HCT116 (cell line): ENCODE results near the gene PRAME. TPM values are rescaled to one million over a fixed set of nuclear protein-coding genes. Genes with fewer than 3 reads are reported as not detected.

ENCODE experiments used
- ATAC-seq: fragments of 200-7000 bp; cut with Tn5 transposase; 2 replicates; pipeline ENCODE4 v1.9.1; 2020; ENCODE audit warnings: mild to moderate bottlenecking, moderate library complexity
- BruUV-seq: library from RNA; stranded (reverse); fragments of 400-500 nt; replicated peaks from 2 replicates; lab custom pipeline; 2021; lab: Mats Ljungman, UMichigan
- CTCF ChIA-PET: fragments of 300-600 bp; sonication (Branson Sonifier 250); formaldehyde crosslinking; loops from one replicate; lab custom pipeline; 2021; ENCODE audit warnings: antibody characterized with exemption; lab: Charles Lee
- POLR2A ChIA-PET: fragments of 300-600, 350-600 bp; sonication (Branson Sonifier 250); formaldehyde crosslinking; loops from one replicate; lab custom pipeline; 2021; ENCODE audit warnings: antibody characterized with exemption; lab: Charles Lee
- RAD21 ChIA-PET, 2 experiments: fragments of 300-600 bp; sonication (Branson Sonifier 250); formaldehyde crosslinking; loops; one replicate each; lab custom pipeline; 2023; ENCODE audit warnings: low total read pairs in 2 of 2; ENCODE audit not compliant: uncharacterized antibody in 2 of 2, unreplicated experiment in 2 of 2, low non-redundant PET in 1 of 2; lab: Charles Lee
- DNase-seq: peaks from one replicate; pipeline ENCODE4 v3.0.0-alpha.2; 2010; ENCODE audit warnings: low read depth, low spot score
- H2AFZ ChIP-seq: fragments of 200-600 bp; shearing (Covaris generic), sonication (generic); 2 replicates; pipeline ENCODE4 v1.6.1; 2017; ENCODE audit warnings: low read depth, mixed run types, mixed read lengths, antibody characterized with exemption, low read length; ENCODE audit not compliant: poor library complexity, severe bottlenecking
- H3K27ac ChIP-seq: 2 replicates; pipeline ENCODE4 v1.5.1; 2012; ENCODE audit warnings: low read depth, low read length
- H3K27me3 ChIP-seq: fragments of 200-600 bp; sonication (generic); 2 replicates; pipeline ENCODE4 v1.6.1; 2016; ENCODE audit warnings: mixed run types, low read length, mixed read lengths; ENCODE audit not compliant: insufficient read depth
- H3K36me3 ChIP-seq, 2 experiments: fragments of 200-500 bp in 1 of 2; fragments of 200-600 bp in 1 of 2; sonication (Bioruptor generic) in 1 of 2; sonication (generic) in 1 of 2; 2 replicates each; pipeline versions ENCODE4 v1.5.1 to v1.6.1; 2014 to 2016; ENCODE audit warnings: low read length in 2 of 2, inconsistent platforms in 1 of 2, mixed read lengths in 1 of 2, mixed run types in 1 of 2; ENCODE audit not compliant: insufficient read depth in 2 of 2, control insufficient read depth in 1 of 2
- H3K4me1 ChIP-seq, 2 experiments: fragments of 200-600 bp in 1 of 2; sonication (generic) in 1 of 2; 2 replicates each; pipeline versions ENCODE4 v1.5.1 to v1.6.1; 2012 to 2017; ENCODE audit warnings: low read length in 2 of 2, inconsistent platforms in 1 of 2, mild to moderate bottlenecking in 1 of 2, mixed read lengths in 1 of 2, mixed run types in 1 of 2, moderate library complexity in 1 of 2; ENCODE audit not compliant: insufficient read depth in 2 of 2, control insufficient read depth in 1 of 2
- H3K4me2 ChIP-seq: fragments of 200-600 bp; sonication (generic); 2 replicates; pipeline ENCODE4 v1.6.1; 2017; ENCODE audit warnings: mixed run types, low read length, mixed read lengths
- H3K4me3 ChIP-seq, 2 experiments: fragments of 200-600 bp in 1 of 2; sonication (generic) in 1 of 2; replicated peaks in 1 of 2; 2 replicates each; pipeline ENCODE4 v1.5.1; 2011 to 2016; ENCODE audit warnings: low read length in 2 of 2, control low read depth in 1 of 2, low read depth in 1 of 2, mild to moderate bottlenecking in 1 of 2, mixed read lengths in 1 of 2, mixed run types in 1 of 2
- H3K79me2 ChIP-seq: fragments of 200-600 bp; sonication (generic); 2 replicates; pipeline ENCODE4 v1.6.1; 2017; ENCODE audit warnings: mild to moderate bottlenecking, mixed run types, low read length, moderate library complexity, mixed read lengths; ENCODE audit not compliant: insufficient read depth
- H3K9ac ChIP-seq: fragments of 200-600 bp; sonication (generic); 2 replicates; pipeline ENCODE4 v1.6.1; 2016; ENCODE audit warnings: low read length, mixed read lengths
- H3K9me2 ChIP-seq: fragments of 200-600 bp; sonication (generic), shearing (Covaris generic); 2 replicates; pipeline ENCODE4 v1.6.1; 2017; ENCODE audit warnings: mixed run types, mild to moderate bottlenecking, moderate library complexity; ENCODE audit not compliant: insufficient read depth
- H3K9me3 ChIP-seq, 2 experiments: fragments of 200-500 bp in 1 of 2; fragments of 200-600 bp in 1 of 2; sonication (Bioruptor generic) in 1 of 2; sonication (generic) in 1 of 2; 2 replicates each; pipeline ENCODE4 v1.6.1; 2014 to 2017; ENCODE audit warnings: low read length in 2 of 2, mixed read lengths in 2 of 2, inconsistent platforms in 1 of 2, low read depth in 1 of 2, mild to moderate bottlenecking in 1 of 2, mixed run types in 1 of 2, moderate library complexity in 1 of 2; ENCODE audit not compliant: control insufficient read depth in 1 of 2, insufficient read depth in 1 of 2
- H4K20me1 ChIP-seq: fragments of 200-600 bp; sonication (generic), shearing (Covaris generic); 2 replicates; pipeline ENCODE4 v1.6.1; 2017; ENCODE audit warnings: mixed run types, mild to moderate bottlenecking, moderate library complexity; ENCODE audit not compliant: insufficient read depth
- CBX3 ChIP-seq: IDR thresholded peaks from 2 replicates; pipeline ENCODE4 v1.6.1; 2012; ENCODE audit warnings: low read depth
- CEBPB ChIP-seq: IDR thresholded peaks from 2 replicates; pipeline ENCODE4 v1.6.1; 2012; ENCODE audit warnings: low read depth
- EGR1 ChIP-seq: IDR thresholded peaks from 2 replicates; pipeline ENCODE4 v1.6.1; 2012; ENCODE audit warnings: low read depth
- ELF1 ChIP-seq: IDR thresholded peaks from 2 replicates; pipeline ENCODE4 v1.6.1; 2012; ENCODE audit warnings: low read depth, borderline replicate concordance
- EZH2 ChIP-seq: fragments of 200-600 bp; sonication (generic); IDR thresholded peaks from 2 replicates; pipeline ENCODE4 v1.6.1; 2017; ENCODE audit warnings: antibody characterized with exemption, mixed run types
- EZH2phosphoT487 ChIP-seq: fragments of 200-600 bp; IDR thresholded peaks from 2 replicates; pipeline ENCODE4 v1.6.1; 2018; ENCODE audit warnings: antibody characterized with exemption, borderline replicate concordance
- FOSL1 ChIP-seq: IDR thresholded peaks from 2 replicates; pipeline ENCODE4 v1.6.1; 2012; ENCODE audit warnings: low read depth
- JUND ChIP-seq: IDR thresholded peaks from 2 replicates; pipeline ENCODE4 v1.6.1; 2012
- MAX ChIP-seq: IDR thresholded peaks from 2 replicates; pipeline ENCODE4 v1.6.1; 2012
- POLR2A ChIP-seq: IDR thresholded peaks from 2 replicates; pipeline ENCODE4 v1.7.0; 2011; ENCODE audit warnings: borderline replicate concordance; ENCODE audit not compliant: insufficient read depth, insufficient read length; ENCODE audit errors: extremely low read depth
- POLR2AphosphoS5 ChIP-seq: IDR thresholded peaks from 2 replicates; pipeline ENCODE4 v1.6.1; 2011; ENCODE audit warnings: mild to moderate bottlenecking, low read depth, low read length, moderate library complexity
- RAD21 ChIP-seq: IDR thresholded peaks from 2 replicates; pipeline ENCODE4 v1.6.1; 2012; ENCODE audit warnings: low read depth, mild to moderate bottlenecking
- REST ChIP-seq: IDR thresholded peaks from 2 replicates; pipeline ENCODE4 v1.6.1; 2012; ENCODE audit warnings: low read depth
- SRF ChIP-seq: IDR thresholded peaks from 2 replicates; pipeline ENCODE4 v1.6.1; 2012; ENCODE audit warnings: low read depth
- ZFX ChIP-seq: fragments of 450-650 bp; IDR thresholded peaks from 2 replicates; pipeline ENCODE4 v1.6.1; 2017
- ZNF274 ChIP-seq: fragments of 200-500 bp; sonication (Bioruptor generic); IDR thresholded peaks from 2 replicates; pipeline ENCODE4 v1.6.1; 2014; ENCODE audit warnings: mild to moderate bottlenecking, low read depth, low read length, inconsistent platforms
- intact Hi-C: fragments of 100-400 bp; cut with micrococcal nuclease; formaldehyde crosslinking; loops from 2 replicates; pipeline ENCODE4 v1.10.0; 2022
- total RNA-seq: library from RNA; stranded (reverse); gene quantifications from one replicate; pipeline ENCODE4 v1.2.1, GENCODE V29; 2021; ENCODE audit not compliant: unreplicated experiment
- TF ChIP-seq, protein P1 (sequence below): IDR thresholded peaks from 2 replicates; pipeline ENCODE4 v1.6.1; 2011; ENCODE audit warnings: mild to moderate bottlenecking, low read length, moderate library complexity; ENCODE audit not compliant: insufficient replicate concordance; ENCODE audit errors: extremely low read depth

Gene PRAME
- total RNA-seq, 1 experiment from 2014 or later: 28.4 TPM

DNA sequence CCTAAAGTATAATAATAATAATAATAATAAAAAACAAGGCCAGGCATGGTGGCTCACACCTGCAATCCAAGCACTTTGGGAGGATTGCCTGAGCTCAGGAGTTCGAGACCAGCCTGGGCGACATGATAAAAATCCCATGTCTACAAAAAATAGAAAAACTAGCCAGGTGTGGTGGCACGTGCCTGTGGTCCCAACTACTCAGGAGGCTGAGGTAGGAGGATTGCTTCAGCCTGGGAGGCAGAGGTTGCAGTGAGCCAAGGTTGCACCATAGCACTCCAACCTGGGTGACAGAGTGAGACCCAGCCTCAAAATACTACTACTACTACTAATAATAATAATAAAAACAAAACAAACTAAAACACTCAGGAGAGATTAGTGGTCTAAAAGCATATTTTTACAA, 23.4 kb downstream of the PRAME start:
- Histone ChIP-seq H3K36me3 (no peaks in the 10 kb centered on the region), H3K27me3 (no peaks in the 10 kb centered on the region), H3K79me2 (no peaks in the 10 kb centered on the region), H2AFZ (no peak overlapping the region), H4K20me1 (no peaks in the 10 kb centered on the region)
- RAD21 ChIA-PET: no interaction called here
- BruUV-seq: no TSS peak
- TF ChIP-seq POLR2A: no peak
- TF ChIP-seq MAX: no peak
- TF ChIP-seq SRF: no peak
- no peak for TF ChIP-seq FOSL1
- TF ChIP-seq CEBPB: no peak
- TF ChIP-seq REST: no peak
- TF ChIP-seq RAD21: no peak
- TF ChIP-seq JUND: no peak
- TF ChIP-seq ZFX: no peak
- no peak for TF ChIP-seq CBX3
- TF ChIP-seq ZNF274: no peak
- no peak for TF ChIP-seq EGR1
- TF ChIP-seq ELF1: no peak
- TF ChIP-seq, protein P1, sequence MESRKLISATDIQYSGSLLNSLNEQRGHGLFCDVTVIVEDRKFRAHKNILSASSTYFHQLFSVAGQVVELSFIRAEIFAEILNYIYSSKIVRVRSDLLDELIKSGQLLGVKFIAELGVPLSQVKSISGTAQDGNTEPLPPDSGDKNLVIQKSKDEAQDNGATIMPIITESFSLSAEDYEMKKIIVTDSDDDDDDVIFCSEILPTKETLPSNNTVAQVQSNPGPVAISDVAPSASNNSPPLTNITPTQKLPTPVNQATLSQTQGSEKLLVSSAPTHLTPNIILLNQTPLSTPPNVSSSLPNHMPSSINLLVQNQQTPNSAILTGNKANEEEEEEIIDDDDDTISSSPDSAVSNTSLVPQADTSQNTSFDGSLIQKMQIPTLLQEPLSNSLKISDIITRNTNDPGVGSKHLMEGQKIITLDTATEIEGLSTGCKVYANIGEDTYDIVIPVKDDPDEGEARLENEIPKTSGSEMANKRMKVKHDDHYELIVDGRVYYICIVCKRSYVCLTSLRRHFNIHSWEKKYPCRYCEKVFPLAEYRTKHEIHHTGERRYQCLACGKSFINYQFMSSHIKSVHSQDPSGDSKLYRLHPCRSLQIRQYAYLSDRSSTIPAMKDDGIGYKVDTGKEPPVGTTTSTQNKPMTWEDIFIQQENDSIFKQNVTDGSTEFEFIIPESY: no peak
- no peak for TF ChIP-seq EZH2phosphoT487
- TF ChIP-seq POLR2AphosphoS5: no peak
- TF ChIP-seq EZH2: no peak
- TF ChIP-seq, all 23 proteins: peak for 0
- Histone ChIP-seq H3K4me3 (no peak overlapping the region), H3K9ac (no peak overlapping the region), H3K4me1 (no peaks in the 10 kb centered on the region), H3K9me3 (no peaks in the 10 kb centered on the region), H3K9me2 (no peaks in the 10 kb centered on the region), H3K4me2 (no peak overlapping the region), H3K27ac (no peak overlapping the region)
- no peak for DNase-seq
- CTCF ChIA-PET: no interaction called here
- no peak for ATAC-seq
- intact Hi-C loops: no loop called here
- POLR2A ChIA-PET: no interaction called here
